Measurements from ENCODE around the gene TNS1.

GRCh38 chr2:217789736-217790181 is 213.0 kb downstream of the TNS1 start:
- TF ChIP-seq POLR2A (IDR thresholded peaks at IDR 0.05) (no peak), CTCF (IDR thresholded peaks at IDR 0.05) (no peak)
